Esophagus squamous epithelium (tissue), 5 donors: ENCODE data around the gene ANKRD40. TPM values are rescaled to one million over a fixed set of nuclear protein-coding genes. Genes with fewer than 3 reads are reported as not detected.

Source experiments
- DNase-seq: peaks from one replicate; lab custom pipeline; 2025; lab: John Stamatoyannopoulos, UW
- H3K27ac ChIP-seq, 4 donors: fragments of 200-600 bp; sonication (generic); one replicate each; pipeline ENCODE4 v1.5.1; 2016 to 2019; ENCODE audit warnings: mild to moderate bottlenecking in 1 of 4
- H3K27me3 ChIP-seq, 4 donors: fragments of 200-600 bp; sonication (generic); 1 replicate in 3 of 4; 2 replicates in 1 of 4; pipeline versions ENCODE4 v1.5.1 to v1.6.0; 2017 to 2021; ENCODE audit warnings: antibody characterized with exemption in 1 of 4
- H3K36me3 ChIP-seq, 3 donors: fragments of 200-600 bp; sonication (generic); one replicate each; pipeline ENCODE4 v1.5.1; 2016 to 2019
- H3K4me1 ChIP-seq, 3 donors: fragments of 200-600 bp; sonication (generic); one replicate each; pipeline ENCODE4 v1.5.1; 2017 to 2019
- H3K4me3 ChIP-seq, 4 donors: fragments of 200-600 bp; sonication (generic); 1 replicate in 3 of 4; 2 replicates in 1 of 4; pipeline ENCODE4 v1.5.1; 2016 to 2019; ENCODE audit warnings: mild to moderate bottlenecking in 2 of 4, moderate library complexity in 1 of 4
- H3K9me3 ChIP-seq, 3 donors: fragments of 200-600 bp; sonication (generic); one replicate each; pipeline ENCODE4 v1.5.1; 2016 to 2019
- POLR2A ChIP-seq, 4 donors: fragments of 450-650 bp; IDR thresholded peaks; one replicate each; pipeline ENCODE4 v1.6.1; 2017; ENCODE audit warnings: antibody characterized with exemption in 4 of 4, mild to moderate bottlenecking in 4 of 4, moderate library complexity in 3 of 4
- WGBS, 2 donors: methylation state at CpG; one replicate each; pipeline ENCODE4 v1.1.5; 2018; 5-methylcytosine and 5-hydroxymethylcytosine counted together
- intact Hi-C: fragments of 100-400 bp; cut with DNase I; formaldehyde crosslinking; loops from one replicate; pipeline ENCODE4 v1.15.0; 2022
- total RNA-seq, 4 donors: library from RNA; depleted of rRNA; stranded (reverse); fragments of >200 nt; gene quantifications; one replicate each; pipeline ENCODE4 v1.1.0, GENCODE V29; 2016
- TF ChIP-seq, protein P1 (sequence below), 6 experiments: fragments of 450-650 bp in 4 of 6; fragments of 200-600 bp in 2 of 6; sonication (generic) in 2 of 6; IDR thresholded peaks; one replicate each; pipeline ENCODE4 v1.5.1; 2016 to 2019; ENCODE audit warnings: antibody characterized with exemption in 6 of 6, mild to moderate bottlenecking in 4 of 6, moderate library complexity in 4 of 6
- donor health status: DM: yes; HTN: yes; CAD: no.

ANKRD40 gene
- total RNA-seq, 4 donors from 2014 or later: 10.7 to 34.9 (median 17.9) TPM

DNA sequence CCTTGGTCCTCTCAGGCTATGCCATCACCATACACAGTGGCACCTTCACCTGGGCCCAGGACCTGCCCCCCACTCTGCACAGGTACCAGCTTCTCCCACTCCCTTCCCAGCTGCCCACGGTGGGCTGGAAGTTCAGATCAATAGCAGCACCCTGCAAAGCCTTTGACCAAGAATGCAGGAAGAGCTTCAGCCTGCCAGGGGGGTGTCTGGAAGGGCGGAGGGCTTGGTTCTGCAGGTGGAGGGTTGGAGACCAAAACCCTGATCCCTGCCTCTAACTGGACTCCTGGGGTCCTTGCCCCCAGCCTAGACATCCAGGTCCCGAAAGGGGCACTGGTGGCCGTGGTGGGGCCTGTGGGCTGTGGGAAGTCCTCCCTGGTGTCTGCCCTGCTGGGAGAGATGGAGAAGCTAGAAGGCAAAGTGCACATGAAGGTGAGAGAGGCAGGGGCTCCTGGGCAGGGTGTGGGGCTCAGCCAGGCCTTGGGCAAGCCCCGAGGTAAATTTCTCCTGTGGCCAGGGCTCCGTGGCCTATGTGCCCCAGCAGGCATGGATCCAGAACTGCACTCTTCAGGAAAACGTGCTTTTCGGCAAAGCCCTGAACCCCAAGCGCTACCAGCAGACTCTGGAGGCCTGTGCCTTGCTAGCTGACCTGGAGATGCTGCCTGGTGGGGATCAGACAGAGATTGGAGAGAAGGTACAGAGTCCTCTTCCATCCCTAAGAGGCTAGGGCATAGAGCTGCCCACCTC is 38.7 kb downstream of the ANKRD40 start:
- intact Hi-C loops: no loop called here
- no peak for DNase-seq
- no peak overlapping the region for H3K4me3 ChIP-seq
- no peaks in the 10 kb centered on the region for H3K9me3 ChIP-seq
- TF ChIP-seq POLR2A (IDR thresholded peaks at IDR 0.05): no peak
- TF ChIP-seq, protein P1, sequence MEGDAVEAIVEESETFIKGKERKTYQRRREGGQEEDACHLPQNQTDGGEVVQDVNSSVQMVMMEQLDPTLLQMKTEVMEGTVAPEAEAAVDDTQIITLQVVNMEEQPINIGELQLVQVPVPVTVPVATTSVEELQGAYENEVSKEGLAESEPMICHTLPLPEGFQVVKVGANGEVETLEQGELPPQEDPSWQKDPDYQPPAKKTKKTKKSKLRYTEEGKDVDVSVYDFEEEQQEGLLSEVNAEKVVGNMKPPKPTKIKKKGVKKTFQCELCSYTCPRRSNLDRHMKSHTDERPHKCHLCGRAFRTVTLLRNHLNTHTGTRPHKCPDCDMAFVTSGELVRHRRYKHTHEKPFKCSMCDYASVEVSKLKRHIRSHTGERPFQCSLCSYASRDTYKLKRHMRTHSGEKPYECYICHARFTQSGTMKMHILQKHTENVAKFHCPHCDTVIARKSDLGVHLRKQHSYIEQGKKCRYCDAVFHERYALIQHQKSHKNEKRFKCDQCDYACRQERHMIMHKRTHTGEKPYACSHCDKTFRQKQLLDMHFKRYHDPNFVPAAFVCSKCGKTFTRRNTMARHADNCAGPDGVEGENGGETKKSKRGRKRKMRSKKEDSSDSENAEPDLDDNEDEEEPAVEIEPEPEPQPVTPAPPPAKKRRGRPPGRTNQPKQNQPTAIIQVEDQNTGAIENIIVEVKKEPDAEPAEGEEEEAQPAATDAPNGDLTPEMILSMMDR (IDR thresholded peaks at IDR 0.05): no peak
- peak overlapping the region in 1 of 4 donors; percentile 44 for H3K27ac ChIP-seq
- H3K36me3 ChIP-seq: no peaks in the 10 kb centered on the region
- no peaks in the 10 kb centered on the region for H3K27me3 ChIP-seq
- peaks cover 6 to 52% (median 26%) of the 10 kb centered on the region in 3 donors for H3K4me1 ChIP-seq
- WGBS, 2 donors: 87 to 90% methylated on average over 2 to 7 of the region's 9 CpGs

DNA sequence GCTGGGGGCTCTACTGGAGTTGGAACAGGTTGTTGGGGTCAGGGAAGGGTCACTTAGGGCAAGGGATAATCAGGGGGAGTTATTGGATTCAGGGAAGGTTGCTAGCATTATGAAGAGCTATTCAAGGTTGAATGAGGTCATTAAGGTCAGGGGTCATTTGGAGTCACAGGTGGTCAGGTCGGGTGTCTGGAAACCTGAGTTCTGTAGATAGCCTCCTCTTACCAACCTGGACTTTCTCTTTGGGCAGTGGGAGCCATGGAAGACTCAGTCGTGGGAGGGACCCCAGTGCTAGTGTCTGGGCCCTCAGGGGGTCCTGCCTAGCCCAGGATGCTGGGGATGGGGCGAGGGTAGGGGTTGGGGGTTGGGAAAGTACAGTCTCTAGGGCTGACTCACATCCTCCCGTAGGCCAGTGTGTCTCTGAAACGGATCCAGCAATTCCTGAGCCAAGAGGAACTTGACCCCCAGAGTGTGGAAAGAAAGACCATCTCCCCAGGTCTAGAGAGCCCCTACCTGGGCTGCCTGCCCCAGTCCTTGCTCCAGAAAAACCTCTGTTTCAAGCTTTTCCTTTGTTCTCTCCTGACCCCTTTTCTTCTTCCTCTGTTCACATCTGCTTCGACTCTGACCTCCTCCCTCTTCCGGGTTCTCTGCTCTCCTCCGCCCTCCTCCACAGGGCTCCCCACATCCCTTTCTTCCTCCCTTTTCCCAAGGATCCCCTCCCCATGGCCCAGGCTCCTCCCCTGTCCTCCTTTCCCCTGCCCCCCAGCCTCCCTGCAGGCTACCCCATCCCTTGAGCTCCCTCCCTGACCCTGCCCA is 39.5 kb downstream of the ANKRD40 start:
- TF ChIP-seq POLR2A (IDR thresholded peaks at IDR 0.05): no peak
- TF ChIP-seq, protein P1 (IDR thresholded peaks at IDR 0.05): no peak
- Histone ChIP-seq H3K36me3 (no peaks in the 10 kb centered on the region), H3K27me3 (no peaks in the 10 kb centered on the region), H3K9me3 (no peaks in the 10 kb centered on the region), H3K27ac (peak overlapping the region in 1 of 4 donors; percentile 44), H3K4me3 (no peak overlapping the region), H3K4me1 (peaks cover 6 to 44% (median 23%) of the 10 kb centered on the region in 3 donors)
- DNase-seq: no peak
- whole genome bisulfite sequencing, 2 donors: 28 to 49% methylated on average over 4 to 7 of the region's 8 CpGs
- intact Hi-C loops: no loop called here

DNA sequence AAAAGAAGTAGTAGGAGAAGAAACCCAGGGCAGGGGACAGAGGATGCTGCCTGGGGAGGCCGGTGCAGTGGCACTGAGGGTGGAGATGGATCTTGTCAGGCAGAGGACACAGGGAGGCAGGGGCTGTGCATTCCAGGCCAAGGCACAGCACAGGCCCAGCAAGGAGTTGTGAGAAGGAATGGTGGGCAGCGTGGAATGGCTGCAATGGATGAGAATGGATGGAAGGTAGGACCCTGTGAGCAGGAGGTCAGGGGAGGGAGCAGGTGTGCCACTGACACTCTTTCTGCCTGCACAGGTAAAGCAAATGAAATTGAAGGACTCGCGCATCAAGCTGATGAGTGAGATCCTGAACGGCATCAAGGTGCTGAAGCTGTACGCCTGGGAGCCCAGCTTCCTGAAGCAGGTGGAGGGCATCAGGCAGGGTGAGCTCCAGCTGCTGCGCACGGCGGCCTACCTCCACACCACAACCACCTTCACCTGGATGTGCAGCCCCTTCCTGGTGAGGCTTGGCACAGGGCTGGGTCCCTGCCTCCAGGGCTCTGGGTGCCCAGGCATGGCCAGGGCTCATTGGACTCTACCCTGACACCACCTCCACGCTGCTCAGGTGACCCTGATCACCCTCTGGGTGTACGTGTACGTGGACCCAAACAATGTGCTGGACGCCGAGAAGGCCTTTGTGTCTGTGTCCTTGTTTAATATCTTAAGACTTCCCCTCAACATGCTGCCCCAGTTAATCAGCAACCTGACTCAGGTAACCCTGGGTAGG is 40.3 kb downstream of the ANKRD40 start:
- Histone ChIP-seq H3K27me3 (no peaks in the 10 kb centered on the region), H3K4me3 (no peak overlapping the region), H3K27ac (peak overlapping the region in 1 of 4 donors; percentile 44), H3K36me3 (no peaks in the 10 kb centered on the region), H3K4me1 (peaks cover 0 to 40% (median 21%) of the 10 kb centered on the region in 3 donors), H3K9me3 (no peaks in the 10 kb centered on the region)
- TF ChIP-seq, protein P1 (IDR thresholded peaks at IDR 0.05): no peak
- TF ChIP-seq POLR2A (IDR thresholded peaks at IDR 0.05): no peak
- no peak for DNase-seq
- 89 to 93% methylated on average over 10 to 11 of the region's 14 CpGs for WGBS, 2 donors
- intact Hi-C loops: no loop called here

DNA sequence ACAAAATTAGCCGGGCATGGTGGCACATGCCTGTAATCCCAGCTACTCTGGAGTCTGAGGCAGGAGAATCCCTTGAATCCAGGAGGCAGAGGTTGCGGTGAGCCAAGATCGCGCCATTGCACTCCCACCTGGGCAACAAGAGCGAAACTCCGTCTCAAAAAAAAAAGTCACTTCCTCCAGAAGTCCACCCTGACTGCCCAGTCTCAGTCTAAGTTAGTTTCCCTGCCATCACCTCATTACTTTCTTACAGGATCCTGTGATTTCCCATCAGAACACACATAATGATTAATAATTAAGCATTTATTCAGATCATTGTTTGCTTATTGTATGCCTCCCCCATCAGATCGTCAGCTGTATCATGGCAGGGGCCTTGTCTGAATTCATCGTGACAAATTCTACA is 41.4 kb downstream of the ANKRD40 start:
- WGBS, 2 donors: 93 to 94% methylated on average over 6 to 8 of the region's 8 CpGs
- H3K36me3 ChIP-seq: no peaks in the 10 kb centered on the region
- H3K4me3 ChIP-seq: no peak overlapping the region
- intact Hi-C loops: no loop called here
- DNase-seq: no peak
- H3K27me3 ChIP-seq: no peaks in the 10 kb centered on the region
- peaks cover 9 to 40% (median 27%) of the 10 kb centered on the region in 3 donors for H3K4me1 ChIP-seq
- TF ChIP-seq, protein P1 (IDR thresholded peaks at IDR 0.05): no peak
- no peak for TF ChIP-seq POLR2A (IDR thresholded peaks at IDR 0.05)
- no peak overlapping the region for H3K27ac ChIP-seq
- no peaks in the 10 kb centered on the region for H3K9me3 ChIP-seq
